Measurements from ENCODE around the gene C10orf90.

Gene C10orf90

GRCh38 chr10:126503392-126504062 lies 167.0 kb downstream of the C10orf90 start:
- no peak for DNase-seq (ENCODE audit: low spot score)

- no peak for DNase-seq (ENCODE audit: low spot score)
Observed at GRCh38 chr10:126502441-126502840, 168.1 kb downstream of the C10orf90 start.

GRCh38 chr10:126501828-126502227 lies 168.7 kb downstream of the C10orf90 start:
- DNase-seq (ENCODE audit: low spot score) = no peak

- DNase-seq (ENCODE audit: low spot score) = no peak
Observed at GRCh38 chr10:126500866-126501265, 169.6 kb downstream of the C10orf90 start.

- no peak for DNase-seq (ENCODE audit: low spot score)
Observed at GRCh38 chr10:126500185-126500584, 170.3 kb downstream of the C10orf90 start.

- no peak for DNase-seq (ENCODE audit: low spot score)
Observed at GRCh38 chr10:126499744-126500143, 170.7 kb downstream of the C10orf90 start.

- DNase-seq (ENCODE audit: low spot score) = no peak
Observed at GRCh38 chr10:126497672-126498071, 172.8 kb downstream of the C10orf90 start.

- DNase-seq (ENCODE audit: low spot score) = no peak
Observed at GRCh38 chr10:126496771-126497545, 173.5 kb downstream of the C10orf90 start.

- DNase-seq (ENCODE audit: low spot score) = no peak
Observed at GRCh38 chr10:126491476-126491875, 179.0 kb downstream of the C10orf90 start.

GRCh38 chr10:126481181-126481580 lies 189.3 kb downstream of the C10orf90 start:
- DNase-seq (ENCODE audit: low spot score) = no peak

- no peak for DNase-seq (ENCODE audit: low spot score)
Observed at GRCh38 chr10:126480648-126481047, 189.8 kb downstream of the C10orf90 start.

GRCh38 chr10:126479280-126479895 lies 191.1 kb downstream of the C10orf90 start:
- no peak for DNase-seq (ENCODE audit: low spot score)

- DNase-seq (ENCODE audit: low spot score) = no peak
Observed at GRCh38 chr10:126478546-126478945, 191.9 kb downstream of the C10orf90 start.

- no peak for DNase-seq (ENCODE audit: low spot score)
Observed at GRCh38 chr10:126476246-126476645, 194.2 kb downstream of the C10orf90 start.

GRCh38 chr10:126475074-126475691 lies 195.3 kb downstream of the C10orf90 start:
- no peak for DNase-seq (ENCODE audit: low spot score)

- DNase-seq (ENCODE audit: low spot score) = no peak
Observed at GRCh38 chr10:126474031-126474430, 196.5 kb downstream of the C10orf90 start.

- no peak for DNase-seq (ENCODE audit: low spot score)
Observed at GRCh38 chr10:126470991-126471390, 199.5 kb downstream of the C10orf90 start.

GRCh38 chr10:126469692-126470091 lies 200.8 kb downstream of the C10orf90 start:
- DNase-seq (ENCODE audit: low spot score) = no peak

GRCh38 chr10:126468876-126469643 lies 201.4 kb downstream of the C10orf90 start:
- DNase-seq (ENCODE audit: low spot score) = no peak

GRCh38 chr10:126468467-126468866 lies 202.0 kb downstream of the C10orf90 start:
- DNase-seq (ENCODE audit: low spot score) = no peak

GRCh38 chr10:126465771-126466170 lies 204.7 kb downstream of the C10orf90 start:
- no peak for DNase-seq (ENCODE audit: low spot score)

GRCh38 chr10:126463286-126463685 lies 207.2 kb downstream of the C10orf90 start:
- DNase-seq (ENCODE audit: low spot score) = no peak
